Measurements from ENCODE around the gene CYS1.

Gene CYS1

GRCh38 chr2:10089565-10090190 lies 9.5 kb upstream of the CYS1 start:
- H3K4me3 ChIP-seq (ENCODE audit: low read depth, low read length): no peak overlapping the region
- DNase-seq (ENCODE audit: low read depth, low spot score): no peak
- CTCF ChIA-PET: interaction anchor here (0.7 to 9.1 kb wide), 6 partner anchors 11 to 344 kb away, joined by 3 to 86 read pairs (median 4); no protein-coding TSS in a partner anchor
- POLR2A ChIA-PET: interaction anchor here (0.6 kb wide), 1 partner anchor 62 kb away, joined by 6 read pairs; no protein-coding TSS in a partner anchor
- TF ChIP-seq, protein P1, sequence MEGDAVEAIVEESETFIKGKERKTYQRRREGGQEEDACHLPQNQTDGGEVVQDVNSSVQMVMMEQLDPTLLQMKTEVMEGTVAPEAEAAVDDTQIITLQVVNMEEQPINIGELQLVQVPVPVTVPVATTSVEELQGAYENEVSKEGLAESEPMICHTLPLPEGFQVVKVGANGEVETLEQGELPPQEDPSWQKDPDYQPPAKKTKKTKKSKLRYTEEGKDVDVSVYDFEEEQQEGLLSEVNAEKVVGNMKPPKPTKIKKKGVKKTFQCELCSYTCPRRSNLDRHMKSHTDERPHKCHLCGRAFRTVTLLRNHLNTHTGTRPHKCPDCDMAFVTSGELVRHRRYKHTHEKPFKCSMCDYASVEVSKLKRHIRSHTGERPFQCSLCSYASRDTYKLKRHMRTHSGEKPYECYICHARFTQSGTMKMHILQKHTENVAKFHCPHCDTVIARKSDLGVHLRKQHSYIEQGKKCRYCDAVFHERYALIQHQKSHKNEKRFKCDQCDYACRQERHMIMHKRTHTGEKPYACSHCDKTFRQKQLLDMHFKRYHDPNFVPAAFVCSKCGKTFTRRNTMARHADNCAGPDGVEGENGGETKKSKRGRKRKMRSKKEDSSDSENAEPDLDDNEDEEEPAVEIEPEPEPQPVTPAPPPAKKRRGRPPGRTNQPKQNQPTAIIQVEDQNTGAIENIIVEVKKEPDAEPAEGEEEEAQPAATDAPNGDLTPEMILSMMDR (IDR thresholded peaks at IDR 0.05; ENCODE audit: insufficient read depth, low read length, missing control alignments): no peak

DNA sequence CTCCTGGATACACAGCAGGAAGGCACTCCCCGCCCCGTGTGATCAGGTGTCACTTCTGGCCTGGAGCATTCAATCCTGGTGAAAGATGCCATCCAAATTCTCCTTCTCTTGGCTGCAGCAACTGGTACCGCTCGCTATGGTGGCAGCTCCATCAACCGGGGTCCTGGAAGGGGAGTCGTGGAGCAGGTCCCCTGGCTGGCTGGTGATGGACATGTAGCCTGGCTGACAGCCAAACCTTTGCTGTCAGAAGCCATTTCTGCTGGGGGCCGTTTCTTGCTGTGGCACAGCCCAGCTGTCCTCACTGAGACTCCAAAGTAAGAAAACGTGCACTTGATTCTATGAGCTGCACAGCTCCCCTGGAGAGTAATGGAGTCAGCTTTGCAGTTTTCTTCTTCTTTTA lies 7.1 kb upstream of the CYS1 start:
- DNase-seq (ENCODE audit: low read depth, low spot score): no peak
- H3K4me3 ChIP-seq (ENCODE audit: low read depth, low read length): no peak overlapping the region
- POLR2A ChIA-PET: no interaction called here
- TF ChIP-seq, protein P1 (IDR thresholded peaks at IDR 0.05; ENCODE audit: insufficient read depth, low read length, missing control alignments): no peak
- CTCF ChIA-PET: interaction anchor here (0.8 to 9.1 kb wide), 7 partner anchors 9 to 348 kb away, joined by 3 to 86 read pairs (median 4); no protein-coding TSS in a partner anchor

- ChIA-PET CTCF (interaction anchor here (0.8 to 9.1 kb wide), 6 partner anchors 10 to 348 kb away, joined by 3 to 86 read pairs (median 4); no protein-coding TSS in a partner anchor), POLR2A (no interaction called here)
- TF ChIP-seq, protein P1 (IDR thresholded peaks at IDR 0.05; ENCODE audit: insufficient read depth, low read length, missing control alignments): no peak
- H3K4me3 ChIP-seq (ENCODE audit: low read depth, low read length): no peak overlapping the region
- no peak for DNase-seq (ENCODE audit: low read depth, low spot score)
Measured at GRCh38 chr2:10086950-10087349, 6.7 kb upstream of the CYS1 start.

GRCh38 chr2:10085668-10086059 lies 5.5 kb upstream of the CYS1 start:
- ChIA-PET POLR2A (no interaction called here), CTCF (interaction anchor here (1.0 to 9.1 kb wide), 6 partner anchors 11 to 350 kb away, joined by 3 to 86 read pairs (median 6); no protein-coding TSS in a partner anchor)
- no peak overlapping the region for H3K4me3 ChIP-seq (ENCODE audit: low read depth, low read length)
- no peak for DNase-seq (ENCODE audit: low read depth, low spot score)
- TF ChIP-seq, protein P1 (IDR thresholded peaks at IDR 0.05; ENCODE audit: insufficient read depth, low read length, missing control alignments): no peak

DNA sequence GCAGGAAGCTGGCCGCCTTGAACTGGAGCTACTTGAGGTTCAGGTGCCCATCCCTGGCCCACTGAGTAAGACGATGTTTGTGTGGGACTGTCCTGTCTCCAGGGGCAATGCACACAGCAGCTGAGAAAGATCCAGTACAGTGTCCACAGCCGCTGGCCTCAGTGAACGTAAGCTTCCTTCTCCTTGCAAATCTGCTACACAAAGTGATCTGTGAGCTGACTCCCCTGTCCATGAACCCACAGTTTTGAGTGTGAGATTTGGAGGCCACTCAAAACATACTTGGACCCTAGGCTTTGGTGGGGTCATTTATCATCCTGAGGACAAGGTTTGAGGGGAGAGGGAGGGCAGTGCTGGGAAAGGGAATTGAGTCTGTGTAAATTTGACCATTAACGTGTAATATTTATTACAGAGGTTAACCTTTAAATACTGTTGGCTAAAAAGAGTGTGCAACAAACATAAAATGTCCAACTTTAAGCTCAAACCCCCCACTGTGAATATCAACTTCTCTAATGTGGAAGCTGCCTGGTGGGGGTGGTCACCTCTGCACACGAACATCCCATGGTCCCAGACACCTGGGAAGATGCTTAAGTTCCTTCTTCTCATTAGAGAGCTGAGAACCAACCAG lies 4.9 kb upstream of the CYS1 start:
- POLR2A ChIA-PET: no interaction called here
- DNase-seq (ENCODE audit: low read depth, low spot score): no peak
- no peak overlapping the region for H3K4me3 ChIP-seq (ENCODE audit: low read depth, low read length)
- CTCF ChIA-PET: interaction anchor here (1.0 to 9.1 kb wide), 7 partner anchors 11 to 350 kb away, joined by 3 to 86 read pairs (median 4); no protein-coding TSS in a partner anchor
- TF ChIP-seq, protein P1 (IDR thresholded peaks at IDR 0.05; ENCODE audit: insufficient read depth, low read length, missing control alignments): no peak

- POLR2A ChIA-PET: no interaction called here
- DNase-seq (ENCODE audit: low read depth, low spot score): no peak
- no peak overlapping the region for H3K4me3 ChIP-seq (ENCODE audit: low read depth, low read length)
- TF ChIP-seq, protein P1 (IDR thresholded peaks at IDR 0.05; ENCODE audit: insufficient read depth, low read length, missing control alignments): no peak
- CTCF ChIA-PET: interaction anchor here (1.0 to 9.1 kb wide), 6 partner anchors 10 to 349 kb away, joined by 3 to 86 read pairs (median 15); no protein-coding TSS in a partner anchor
Measured at GRCh38 chr2:10084223-10084865, 4.1 kb upstream of the CYS1 start.

All from AG04449 (cell line).